SK-N-SH (cell line): ENCODE data around the gene FUT7. TPM values are rescaled to one million over a fixed set of nuclear protein-coding genes. Genes with fewer than 3 reads are reported as not detected.

Experiments used
- CTCF ChIA-PET: fragments of 300-600, 350-600 bp; formaldehyde crosslinking; extraction: SDS; loops from one replicate; lab custom pipeline; 2021; lab: Yijun Ruan, JAX
- POLR2A ChIA-PET: fragments of 350-600 bp; sonication (Branson Sonifier 250); formaldehyde crosslinking; extraction: SDS; loops from one replicate; lab custom pipeline; 2020; ENCODE audit warnings: antibody characterized with exemption, inconsistent platforms; lab: Yijun Ruan, JAX
- DNase-seq: peaks from one replicate; pipeline ENCODE4 v3.0.0; 2012
- H2AFZ ChIP-seq: fragments of 200-600 bp; sonication (generic); 2 replicates; pipeline ENCODE4 v1.8.1; 2016; ENCODE audit warnings: antibody characterized with exemption, mild to moderate bottlenecking, low read depth
- H3F3A ChIP-seq: fragments of 200-600 bp; sonication (generic); replicated peaks from 2 replicates; pipeline ENCODE3; 2016; ENCODE audit warnings: antibody characterized with exemption, mild to moderate bottlenecking; ENCODE audit not compliant: insufficient read depth
- H3K27ac ChIP-seq, 2 experiments: fragments of 200-500 bp in 1 of 2; fragments of 200-600 bp in 1 of 2; sonication (Bioruptor generic) in 1 of 2; sonication (generic), shearing (Covaris generic) in 1 of 2; 2 replicates each; pipeline versions ENCODE4 v1.5.1 to v1.6.1; 2014 to 2016; ENCODE audit warnings: low read depth in 2 of 2, inconsistent platforms in 1 of 2, low read length in 1 of 2, mild to moderate bottlenecking in 1 of 2, mixed read lengths in 1 of 2
- H3K27me3 ChIP-seq: fragments of 200-600 bp; sonication (generic), shearing (Covaris generic); 2 replicates; pipeline ENCODE4 v1.6.1; 2016; ENCODE audit warnings: mixed run types; ENCODE audit not compliant: insufficient read depth
- H3K36me3 ChIP-seq, 2 experiments: fragments of 200-500 bp in 1 of 2; fragments of 200-600 bp in 1 of 2; sonication (Bioruptor generic) in 1 of 2; sonication (generic) in 1 of 2; replicated peaks in 1 of 2; 2 replicates each; pipeline versions ENCODE3 to v1.5.1; 2014 to 2016; ENCODE audit warnings: low read length in 1 of 2, mild to moderate bottlenecking in 1 of 2; ENCODE audit not compliant: insufficient read depth in 2 of 2, control insufficient read depth in 1 of 2
- H3K4me1 ChIP-seq, 2 experiments: fragments of 200-500 bp in 1 of 2; fragments of 200-600 bp in 1 of 2; sonication (Bioruptor generic) in 1 of 2; sonication (generic), shearing (Covaris generic) in 1 of 2; 2 replicates each; pipeline versions ENCODE4 v1.5.1 to v1.6.1; 2014 to 2016; ENCODE audit warnings: low read depth in 1 of 2, low read length in 1 of 2, mixed run types in 1 of 2; ENCODE audit not compliant: insufficient read depth in 2 of 2, control insufficient read depth in 1 of 2
- H3K4me2 ChIP-seq: fragments of 200-600 bp; sonication (generic), shearing (Covaris generic); 2 replicates; pipeline ENCODE4 v1.6.1; 2017; ENCODE audit warnings: mixed run types
- H3K4me3 ChIP-seq, 2 experiments: fragments of 200-500 bp in 1 of 2; fragments of 200-600 bp in 1 of 2; sonication (Bioruptor generic) in 1 of 2; sonication (generic), shearing (Covaris generic) in 1 of 2; 2 replicates each; pipeline versions ENCODE4 v1.5.1 to v1.8.1; 2014 to 2016; ENCODE audit warnings: low read depth in 2 of 2, inconsistent platforms in 1 of 2, low read length in 1 of 2, mild to moderate bottlenecking in 1 of 2, mixed read lengths in 1 of 2, moderate library complexity in 1 of 2
- H3K79me2 ChIP-seq: fragments of 200-600 bp; sonication (generic); 2 replicates; pipeline ENCODE4 v1.8.1; 2017; ENCODE audit warnings: mild to moderate bottlenecking; ENCODE audit not compliant: insufficient read depth
- H3K9ac ChIP-seq: fragments of 200-600 bp; sonication (generic); 2 replicates; pipeline ENCODE4 v1.6.1; 2017; ENCODE audit warnings: mixed run types
- H3K9me2 ChIP-seq: fragments of 200-600 bp; sonication (generic); 2 replicates; pipeline ENCODE4 v1.6.1; 2017; ENCODE audit warnings: mixed run types
- H3K9me3 ChIP-seq: fragments of 200-600 bp; sonication (generic); 2 replicates; pipeline ENCODE4 v1.6.1; 2017; ENCODE audit warnings: mixed run types, mild to moderate bottlenecking, moderate library complexity
- H4K20me1 ChIP-seq: fragments of 200-600 bp; sonication (generic); 2 replicates; pipeline ENCODE4 v1.6.1; 2017; ENCODE audit warnings: mild to moderate bottlenecking, mixed run types; ENCODE audit not compliant: insufficient read depth
- CHD2 ChIP-seq: fragments of 150-350 bp; IDR thresholded peaks from 2 replicates; pipeline ENCODE4 v1.6.1; 2018; ENCODE audit warnings: low read length; ENCODE audit not compliant: partially characterized antibody
- CTCF ChIP-seq: fragments of 200-600 bp; sonication (generic); IDR thresholded peaks from 2 replicates; pipeline ENCODE4 v1.6.1; 2017; ENCODE audit warnings: antibody characterized with exemption, mild to moderate bottlenecking, moderate library complexity
- ELF1 ChIP-seq: IDR thresholded peaks from 2 replicates; pipeline ENCODE4 v1.4.0; 2012
- EZH2phosphoT487 ChIP-seq: fragments of 200-600 bp; sonication (generic); IDR thresholded peaks from 2 replicates; pipeline ENCODE4 v1.6.1; 2017; ENCODE audit warnings: low read depth, mixed run types, mild to moderate bottlenecking, antibody characterized with exemption, moderate library complexity, borderline replicate concordance
- FOSL2 ChIP-seq: IDR thresholded peaks from 2 replicates; pipeline ENCODE4 v1.4.0; 2012; ENCODE audit warnings: low read depth, mild to moderate bottlenecking, moderate library complexity, borderline replicate concordance
- FOXJ3 ChIP-seq: sonication (generic); formaldehyde crosslinking; IDR thresholded peaks from 2 replicates; pipeline ENCODE4 v1.5.1; 2020; ENCODE audit warnings: mild to moderate bottlenecking, missing genetic modification reagents
- FOXM1 ChIP-seq: IDR thresholded peaks from 2 replicates; pipeline ENCODE4 v1.4.0; 2012; ENCODE audit warnings: low read depth, mild to moderate bottlenecking
- GABPA ChIP-seq: IDR thresholded peaks from 2 replicates; pipeline ENCODE4 v1.4.0; 2012; ENCODE audit warnings: low read depth, mild to moderate bottlenecking
- GATA2 ChIP-seq: sonication (generic); formaldehyde crosslinking; IDR thresholded peaks from 2 replicates; pipeline ENCODE4 v1.5.0; 2020; ENCODE audit warnings: mild to moderate bottlenecking, missing genetic modification reagents
- MEF2A ChIP-seq: IDR thresholded peaks from 2 replicates; pipeline ENCODE4 v1.4.0; 2012; ENCODE audit warnings: low read depth, borderline replicate concordance
- NRF1 ChIP-seq: IDR thresholded peaks from 2 replicates; pipeline ENCODE4 v1.6.1; 2012; ENCODE audit warnings: low read depth, mild to moderate bottlenecking, low read length
- PBX3 ChIP-seq: IDR thresholded peaks from 2 replicates; pipeline ENCODE4; 2012
- POLR2AphosphoS5 ChIP-seq: IDR thresholded peaks from 2 replicates; pipeline ENCODE4 v1.6.1; 2012; ENCODE audit warnings: low read depth, low read length
- RCOR1 ChIP-seq: fragments of 150-350 bp; IDR thresholded peaks from 2 replicates; pipeline ENCODE4 v1.6.1; 2017; ENCODE audit warnings: antibody characterized with exemption, low read length
- RFX5 ChIP-seq: IDR thresholded peaks from 2 replicates; pipeline ENCODE4 v1.6.1; 2012; ENCODE audit warnings: mild to moderate bottlenecking, improper control_type of control experiment, low read length
- RXRA ChIP-seq: IDR thresholded peaks from 2 replicates; pipeline ENCODE4 v1.4.0; 2012; ENCODE audit warnings: low read depth, mild to moderate bottlenecking, borderline replicate concordance
- SIN3A ChIP-seq: IDR thresholded peaks from 2 replicates; pipeline ENCODE4 v1.6.1; 2012; ENCODE audit warnings: low read depth, mild to moderate bottlenecking, low read length, moderate library complexity, borderline replicate concordance
- SMC3 ChIP-seq: IDR thresholded peaks from 2 replicates; pipeline ENCODE4 v1.6.1; 2012; ENCODE audit warnings: low read depth, low read length, improper control_type of control experiment
- TCF12 ChIP-seq: IDR thresholded peaks from 2 replicates; pipeline ENCODE4 v1.4.0; 2012
- WGBS: methylation state at CpG from one replicate; pipeline ENCODE4 v1.1.6; 2017; ENCODE audit warnings: low lambda C conversion rate; 5-methylcytosine and 5-hydroxymethylcytosine counted together
- polyA plus RNA-seq, 3 experiments: library from polyadenylated mRNA; depleted of rRNA; stranded (reverse); fragments of >200 nt; gene quantifications; 2 replicates each; pipeline ENCODE4 v1.2.3, GENCODE V29; 2012

The FUT7 gene
- polyA plus RNA-seq, 1 of the 3 experiments (the other 2 are of a cell fraction), result not detected

- H3K79me2 ChIP-seq, result no peaks in the 10 kb centered on the region
- ChIA-PET POLR2A (no interaction called here), CTCF (interaction anchor here (1.1 to 1.2 kb wide), 2 partner anchors 42 to 43 kb away, joined by 3 read pairs; partner anchors contain the start of gene FBXW5)
- peaks cover 0 to 5% of the 10 kb centered on the region in 2 experiments; a peak in 1 of 4 replicates for H3K4me1 ChIP-seq
- no peak overlapping the region for H3K4me2 ChIP-seq
- H3K36me3 ChIP-seq, result no peaks in the 10 kb centered on the region
- H3F3A ChIP-seq, result no peaks in the 10 kb centered on the region
- WGBS, result 93% methylated on average over 10 of the region's 33 CpGs
- TF ChIP-seq CTCF (no peak), ELF1 (no peak), RCOR1 (no peak), GATA2 (CRISPR knock-in tag) (no peak), FOSL2 (no peak), CHD2 (no peak), SMC3 (no peak), EZH2phosphoT487 (no peak), SIN3A (no peak), FOXM1 (no peak), MEF2A (no peak), RXRA (no peak), FOXJ3 (CRISPR knock-in tag) (no peak), TCF12 (no peak), RFX5 (no peak), PBX3 (no peak), GABPA (no peak), NRF1 (no peak), POLR2AphosphoS5 (no peak)
- no peaks in the 10 kb centered on the region for H3K9me2 ChIP-seq
- no peaks in the 10 kb centered on the region for H3K27me3 ChIP-seq
- no peak overlapping the region for H3K27ac ChIP-seq
- H4K20me1 ChIP-seq, result no peaks in the 10 kb centered on the region
- no peaks in the 10 kb centered on the region for H3K9me3 ChIP-seq
- no peak for DNase-seq
- H2AFZ ChIP-seq, result no peak overlapping the region
- H3K9ac ChIP-seq, result no peak overlapping the region
- H3K4me3 ChIP-seq, result no peak overlapping the region
These were observed 46.0 kb downstream of the FUT7 start for GRCh38 chr9:136985853-136986252.
